Activated CD4-positive, alpha-beta memory T cell treated with anti-CD3 and anti-CD28 coated beads, Interleukin-2, amount 10 ng/mL, durations not matched to agents 7 days and 5 days (primary cell): Measurements from ENCODE around the gene NCKAP1. TPM values are rescaled to one million over a fixed set of nuclear protein-coding genes. Genes with fewer than 3 reads are reported as not detected.
"Not testable (repeated sequence)": the region's sequence is repeated elsewhere in the genome, so short reads cannot be mapped to it uniquely, and the experiment has no call there.

Experiments used
- CTCF ChIA-PET: fragments of 350-600 bp; sonication (Branson Sonifier 250); formaldehyde crosslinking; loops from one replicate; lab custom pipeline; 2021; ENCODE audit warnings: antibody characterized with exemption, inconsistent platforms; lab: Charles Lee
- POLR2A ChIA-PET: fragments of 350-600 bp; sonication (Branson Sonifier 250); formaldehyde crosslinking; loops from one replicate; lab custom pipeline; 2021; ENCODE audit warnings: antibody characterized with exemption; lab: Charles Lee
- DNase-seq: peaks from one replicate; pipeline ENCODE4 v3.0.0-alpha.2; 2020
- H3K27ac Mint-ChIP-seq: one replicate; pipeline ENCODE4 v1.8.0; 2021; ENCODE audit warnings: mild to moderate bottlenecking, mixed read lengths
- H3K27me3 Mint-ChIP-seq: one replicate; pipeline ENCODE4 v1.8.0; 2021; ENCODE audit warnings: mixed read lengths
- H3K36me3 Mint-ChIP-seq: one replicate; pipeline ENCODE4 v1.8.0; 2021; ENCODE audit warnings: low read depth, mixed read lengths
- H3K4me1 Mint-ChIP-seq: one replicate; pipeline ENCODE4 v1.8.0; 2021; ENCODE audit warnings: mixed read lengths
- H3K4me3 Mint-ChIP-seq: one replicate; pipeline ENCODE4 v1.8.0; 2021; ENCODE audit warnings: mild to moderate bottlenecking, mixed read lengths
- H3K9me3 Mint-ChIP-seq: one replicate; pipeline ENCODE4 v1.8.0; 2021; ENCODE audit warnings: mixed read lengths
- total RNA-seq, 2 experiments: library from RNA; stranded (reverse); gene quantifications; one replicate each; pipeline ENCODE4 v1.2.3, GENCODE V29; 2021

The NCKAP1 gene
- total RNA-seq, 2 experiments from 2014 or later = 4.1 to 4.3 TPM

DNA sequence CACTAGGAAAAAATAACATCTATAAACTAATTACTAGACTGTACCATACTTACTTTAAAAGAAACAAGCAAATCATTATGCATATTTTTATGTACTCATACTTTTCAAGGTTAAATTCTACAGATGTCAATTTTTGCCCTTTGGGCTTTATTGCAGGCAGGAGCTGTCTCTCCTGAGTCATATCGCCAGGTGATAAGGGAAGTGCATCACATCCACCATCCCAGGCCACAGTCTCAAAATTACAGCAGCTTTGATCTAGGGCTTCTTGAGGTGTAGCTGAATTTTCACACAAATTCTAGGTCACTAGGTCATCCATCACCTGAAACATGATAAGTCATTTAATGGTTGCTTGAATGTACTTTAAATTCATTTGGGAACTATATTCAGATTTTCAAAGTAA is 133.4 kb downstream of the NCKAP1 start:
- Mint-ChIP-seq H3K9me3 (no peaks in the 10 kb centered on the region), H3K27ac (no peak overlapping the region), H3K36me3 (no peaks in the 10 kb centered on the region), H3K4me1 (peaks cover 2% of the 10 kb centered on the region), H3K27me3 (no peaks in the 10 kb centered on the region), H3K4me3 (no peak overlapping the region)
- ChIA-PET POLR2A (no interaction called here), CTCF (no interaction called here)
- no peak for DNase-seq

DNA sequence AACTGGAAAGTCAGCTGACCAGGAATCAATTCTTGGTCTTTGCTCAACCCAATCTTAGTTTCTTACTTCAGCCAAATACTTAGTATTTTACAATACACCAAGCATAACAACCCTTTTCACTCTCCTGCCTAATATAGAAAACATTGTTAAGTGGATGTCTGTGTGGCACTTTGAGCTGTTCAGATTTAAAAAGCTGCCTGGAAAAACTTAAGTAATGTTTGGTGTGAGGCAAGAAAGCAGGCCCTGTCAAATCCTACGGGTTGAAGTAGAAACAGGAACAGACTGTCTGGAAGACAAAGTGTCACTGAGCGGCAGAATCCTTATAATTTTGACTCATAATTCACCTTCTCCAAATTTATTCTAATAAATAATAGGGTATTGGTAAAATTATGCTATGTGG is 134.7 kb downstream of the NCKAP1 start:
- Mint-ChIP-seq H3K27me3 (no peaks in the 10 kb centered on the region), H3K4me3 (no peak overlapping the region), H3K9me3 (no peaks in the 10 kb centered on the region), H3K27ac (no peak overlapping the region), H3K36me3 (no peaks in the 10 kb centered on the region), H3K4me1 (peaks cover 13% of the 10 kb centered on the region)
- ChIA-PET CTCF (interaction anchor here (1.5 kb wide), 1 partner anchor 15 kb away, joined by 3 read pairs; no protein-coding TSS in a partner anchor), POLR2A (no interaction called here)
- no peak for DNase-seq

DNA sequence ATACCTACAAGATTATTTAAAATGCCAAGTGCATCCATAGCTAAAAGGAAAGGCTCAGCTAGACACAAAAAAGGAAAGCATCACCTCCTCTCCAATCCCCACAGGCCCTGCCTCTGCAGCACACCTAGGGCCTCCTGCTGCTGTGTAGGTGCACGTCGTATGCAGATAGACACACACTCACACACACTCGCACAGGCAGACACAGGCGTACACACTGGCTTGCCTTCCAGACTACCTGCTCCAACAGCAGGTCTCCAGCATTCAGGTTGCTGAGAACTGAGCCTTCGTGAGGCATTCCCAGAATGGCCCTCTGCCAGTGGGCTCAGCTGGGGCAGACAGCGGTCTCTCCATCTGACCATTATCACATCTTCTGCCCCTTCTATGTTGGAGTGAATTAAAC is 136.5 kb downstream of the NCKAP1 start:
- CTCF ChIA-PET = no interaction called here

DNA sequence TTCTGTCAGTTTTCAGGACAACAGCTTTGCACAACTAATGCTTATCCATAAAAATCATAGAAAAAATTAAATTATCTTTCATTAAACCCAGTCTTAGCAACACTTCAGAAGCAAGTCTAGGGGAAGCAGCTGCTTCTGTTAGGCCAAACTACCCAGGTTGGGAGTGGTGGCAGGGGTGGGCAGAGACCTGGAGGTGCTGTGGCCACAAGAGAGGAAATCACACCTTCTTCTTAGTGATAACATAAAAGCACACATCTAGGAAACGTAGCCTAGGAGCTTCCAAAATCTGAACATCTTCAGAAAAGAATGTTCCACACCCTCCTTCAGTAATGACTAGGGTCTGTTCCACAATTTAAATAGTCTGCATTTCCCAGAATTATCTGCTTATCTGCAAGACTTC is 139.5 kb downstream of the NCKAP1 start:
- ChIA-PET POLR2A (interaction anchor here (0.9 kb wide), 1 partner anchor 53 kb away, joined by 3 read pairs; no protein-coding TSS in a partner anchor), CTCF (no interaction called here)
- H3K4me1 Mint-ChIP-seq = peaks cover 10% of the 10 kb centered on the region
- no peaks in the 10 kb centered on the region for H3K27me3 Mint-ChIP-seq
- no peak overlapping the region for H3K4me3 Mint-ChIP-seq
- peak; percentile 24 for DNase-seq
- no peaks in the 10 kb centered on the region for H3K36me3 Mint-ChIP-seq
- H3K9me3 Mint-ChIP-seq = no peaks in the 10 kb centered on the region
- H3K27ac Mint-ChIP-seq = no peak overlapping the region

More for the DNA sequence above, 136.5 kb downstream of the NCKAP1 start:
- POLR2A ChIA-PET = no interaction called here
- no peak overlapping the region for H3K4me3 Mint-ChIP-seq
- H3K27ac Mint-ChIP-seq = no peak overlapping the region
- H3K9me3 Mint-ChIP-seq = no peaks in the 10 kb centered on the region
- H3K36me3 Mint-ChIP-seq = no peaks in the 10 kb centered on the region
- no peaks in the 10 kb centered on the region for H3K27me3 Mint-ChIP-seq
- H3K4me1 Mint-ChIP-seq = peaks cover 13% of the 10 kb centered on the region
- DNase-seq = no peak

- H3K27me3 Mint-ChIP-seq = no peaks in the 10 kb centered on the region
- H3K9me3 Mint-ChIP-seq = no peaks in the 10 kb centered on the region
Observed at GRCh38 chr2:182897137-182897536, 141.1 kb downstream of the NCKAP1 start.

DNA sequence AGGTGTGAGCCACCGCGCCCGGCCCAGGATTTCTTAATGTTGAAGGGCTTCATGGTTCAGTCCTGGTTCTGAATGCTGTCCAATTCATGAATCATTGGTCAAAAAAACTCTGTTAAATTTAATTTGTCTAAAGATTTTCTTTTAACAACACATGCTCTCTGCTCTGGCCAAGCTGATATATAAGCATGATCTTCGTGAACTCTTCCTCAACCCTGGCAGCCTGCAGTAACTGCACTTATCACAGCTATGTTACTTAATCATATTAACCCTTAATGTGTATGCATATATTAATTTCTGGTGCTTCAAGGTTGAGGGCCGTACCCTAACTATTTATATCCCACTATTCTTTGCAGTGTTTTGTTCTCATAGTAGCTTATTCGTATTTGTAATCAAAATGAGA is 142.5 kb downstream of the NCKAP1 start:
- H3K9me3 Mint-ChIP-seq = no peaks in the 10 kb centered on the region
- no peaks in the 10 kb centered on the region for H3K36me3 Mint-ChIP-seq
- no peak for DNase-seq
- peaks cover 4% of the 10 kb centered on the region for H3K27me3 Mint-ChIP-seq
- peaks cover 10% of the 10 kb centered on the region for H3K4me1 Mint-ChIP-seq
- no peak overlapping the region for H3K4me3 Mint-ChIP-seq
- POLR2A ChIA-PET = no interaction called here
- CTCF ChIA-PET = no interaction called here
- H3K27ac Mint-ChIP-seq = no peak overlapping the region

More at GRCh38 chr2:182897137-182897536, 141.1 kb downstream of the NCKAP1 start:
- Mint-ChIP-seq H3K4me1 (peaks cover 10% of the 10 kb centered on the region), H3K27ac (no peak overlapping the region), H3K4me3 (no peak overlapping the region), H3K36me3 (no peaks in the 10 kb centered on the region)
- CTCF ChIA-PET = no interaction called here
- POLR2A ChIA-PET = no interaction called here
- no peak for DNase-seq

DNA sequence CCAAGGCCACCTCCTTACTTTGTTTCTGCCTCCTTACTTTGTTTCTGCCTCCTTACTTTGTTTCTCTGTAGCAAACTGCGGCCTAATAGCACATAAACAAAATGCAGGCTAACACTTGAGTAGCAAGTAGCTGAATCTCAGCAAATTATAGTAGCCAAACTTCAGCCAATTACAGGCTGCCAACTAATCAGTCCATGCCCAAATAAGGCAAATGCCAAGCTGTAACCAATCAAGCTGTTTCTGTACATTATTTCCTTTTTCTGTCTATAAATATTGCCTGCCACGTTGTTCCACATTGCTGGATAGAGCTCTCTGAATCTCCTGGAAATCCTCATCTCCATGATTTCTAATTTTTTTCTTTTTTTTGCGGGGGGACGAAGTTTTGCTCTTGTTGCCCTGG is 143.1 kb downstream of the NCKAP1 start:
- Mint-ChIP-seq H3K36me3 (no peaks in the 10 kb centered on the region), H3K9me3 (no peaks in the 10 kb centered on the region), H3K27ac (no peak overlapping the region), H3K4me1 (peaks cover 10% of the 10 kb centered on the region), H3K4me3 (no peak overlapping the region), H3K27me3 (peaks cover 4% of the 10 kb centered on the region)
- ChIA-PET POLR2A (no interaction called here), CTCF (no interaction called here)
- no peak for DNase-seq

DNA sequence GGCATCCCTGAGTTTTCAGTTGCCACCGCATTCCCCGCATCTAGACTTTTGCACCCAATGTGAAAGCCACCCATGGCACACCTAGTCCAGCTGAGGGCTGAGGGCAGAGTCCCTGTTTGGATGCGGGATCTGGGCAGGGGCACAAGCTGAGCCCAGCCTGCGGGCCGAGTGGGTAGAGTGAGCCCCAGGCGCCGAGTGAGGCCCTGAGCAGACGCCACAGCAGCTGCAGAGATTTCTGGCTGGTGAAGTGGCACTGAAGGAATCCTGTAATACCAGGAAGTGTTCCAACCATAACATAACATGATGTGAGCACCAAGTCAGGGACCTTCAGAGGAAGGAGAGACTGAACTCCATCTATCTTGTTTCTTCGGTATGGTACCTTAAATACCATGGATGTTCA is 144.1 kb downstream of the NCKAP1 start:
- no peaks in the 10 kb centered on the region for H3K36me3 Mint-ChIP-seq

DNA sequence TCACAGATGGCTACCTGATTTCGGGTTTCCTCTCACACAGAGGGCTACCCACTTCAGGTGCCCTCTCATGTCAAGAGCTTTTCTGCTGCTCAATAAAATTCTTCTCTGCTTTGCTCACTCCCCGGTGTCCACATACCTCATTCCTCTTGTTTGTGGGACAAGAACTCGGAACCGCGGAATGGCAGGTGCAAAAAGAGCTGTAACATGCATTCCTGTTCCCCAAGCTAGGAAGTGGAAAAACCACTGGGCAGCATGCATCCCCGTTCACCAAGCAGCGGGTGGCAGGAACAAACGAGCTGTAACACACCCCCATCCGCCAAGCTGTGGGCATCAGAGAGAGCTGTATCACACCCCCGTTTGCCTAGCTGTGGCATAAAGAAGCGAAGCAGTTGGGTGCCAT is 144.6 kb downstream of the NCKAP1 start:
- Mint-ChIP-seq H3K4me3 (no peak overlapping the region), H3K9me3 (no peaks in the 10 kb centered on the region), H3K4me1 (peaks cover under 1% of the 10 kb centered on the region), H3K27me3 (peaks cover 4% of the 10 kb centered on the region), H3K27ac (no peak overlapping the region), H3K36me3 (no peaks in the 10 kb centered on the region)
- ChIA-PET CTCF (no interaction called here), POLR2A (no interaction called here)
- DNase-seq = no peak

More for the DNA sequence above, 144.1 kb downstream of the NCKAP1 start:
- ChIA-PET CTCF (no interaction called here), POLR2A (no interaction called here)
- no peak overlapping the region for H3K4me3 Mint-ChIP-seq
- no peak overlapping the region for H3K27ac Mint-ChIP-seq
- H3K9me3 Mint-ChIP-seq = no peaks in the 10 kb centered on the region
- no peak for DNase-seq
- H3K27me3 Mint-ChIP-seq = peaks cover 4% of the 10 kb centered on the region
- peaks cover 5% of the 10 kb centered on the region for H3K4me1 Mint-ChIP-seq

DNA sequence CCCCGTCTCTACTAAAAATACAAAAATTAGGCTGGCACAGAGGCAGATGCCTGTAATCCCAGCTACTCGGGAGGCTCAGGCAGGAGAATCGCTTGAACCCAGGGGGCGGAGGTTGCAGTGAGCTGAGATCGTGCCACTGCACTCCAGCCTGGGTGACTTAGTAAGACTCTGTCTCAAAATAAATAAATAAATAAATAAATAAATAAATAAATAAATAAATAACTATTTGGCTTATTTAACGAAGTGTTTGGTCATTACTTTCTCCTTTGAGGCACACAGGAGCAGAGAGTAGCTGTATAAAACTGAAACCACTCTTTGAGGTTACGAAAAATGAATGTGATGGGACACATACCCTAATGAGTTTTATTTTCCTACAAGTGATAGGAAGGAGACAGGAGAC is 145.2 kb downstream of the NCKAP1 start:
- DNase-seq, POLR2A ChIA-PET, H3K27ac Mint-ChIP-seq, H3K4me3 Mint-ChIP-seq, H3K27me3 Mint-ChIP-seq, CTCF ChIA-PET, H3K4me1 Mint-ChIP-seq, H3K36me3 Mint-ChIP-seq, H3K9me3 Mint-ChIP-seq: not testable (repeated sequence)

- H3K27me3 Mint-ChIP-seq = peaks cover 6% of the 10 kb centered on the region
- CTCF ChIA-PET = interaction anchor here (1.2 kb wide), 1 partner anchor 11 kb away, joined by 3 read pairs; no protein-coding TSS in a partner anchor
- POLR2A ChIA-PET = no interaction called here
- no peaks in the 10 kb centered on the region for H3K36me3 Mint-ChIP-seq
- no peaks in the 10 kb centered on the region for H3K4me1 Mint-ChIP-seq
- H3K27ac Mint-ChIP-seq = no peak overlapping the region
- no peak overlapping the region for H3K4me3 Mint-ChIP-seq
- H3K9me3 Mint-ChIP-seq = no peaks in the 10 kb centered on the region
- DNase-seq = no peak
Observed at GRCh38 chr2:182891611-182892010, 146.6 kb downstream of the NCKAP1 start.

GRCh38 chr2:182890773-182891378 is 147.4 kb downstream of the NCKAP1 start:
- Mint-ChIP-seq H3K4me3 (no peak overlapping the region), H3K4me1 (no peaks in the 10 kb centered on the region), H3K36me3 (no peaks in the 10 kb centered on the region), H3K27me3 (peaks cover 6% of the 10 kb centered on the region), H3K27ac (no peak overlapping the region), H3K9me3 (no peaks in the 10 kb centered on the region)
- POLR2A ChIA-PET = no interaction called here
- CTCF ChIA-PET = no interaction called here
- no peak for DNase-seq

- no peaks in the 10 kb centered on the region for H3K36me3 Mint-ChIP-seq
- no peak overlapping the region for H3K27ac Mint-ChIP-seq
- no peaks in the 10 kb centered on the region for H3K9me3 Mint-ChIP-seq
- peaks cover 9% of the 10 kb centered on the region for H3K27me3 Mint-ChIP-seq
- no peak for DNase-seq
- no peaks in the 10 kb centered on the region for H3K4me1 Mint-ChIP-seq
- ChIA-PET POLR2A (no interaction called here), CTCF (no interaction called here)
- H3K4me3 Mint-ChIP-seq = no peak overlapping the region
Observed at GRCh38 chr2:182890305-182890704, 148.0 kb downstream of the NCKAP1 start.

- no peak overlapping the region for H3K27ac Mint-ChIP-seq
- no peaks in the 10 kb centered on the region for H3K4me1 Mint-ChIP-seq
- DNase-seq = no peak
- H3K27me3 Mint-ChIP-seq = peaks cover 9% of the 10 kb centered on the region
- POLR2A ChIA-PET = no interaction called here
- CTCF ChIA-PET = no interaction called here
- H3K4me3 Mint-ChIP-seq = no peak overlapping the region
- H3K9me3 Mint-ChIP-seq = no peaks in the 10 kb centered on the region
- no peaks in the 10 kb centered on the region for H3K36me3 Mint-ChIP-seq
Observed at GRCh38 chr2:182887753-182888415, 150.4 kb downstream of the NCKAP1 start.
